Smooth muscle cell of the brain vasculature (primary cell): ENCODE measurements around the gene POLR2E.

Experiments
- DNase-seq: peaks from one replicate; pipeline ENCODE4 v3.0.0-alpha.2; 2012; ENCODE audit warnings: low read depth, low spot score

The POLR2E gene

DNA sequence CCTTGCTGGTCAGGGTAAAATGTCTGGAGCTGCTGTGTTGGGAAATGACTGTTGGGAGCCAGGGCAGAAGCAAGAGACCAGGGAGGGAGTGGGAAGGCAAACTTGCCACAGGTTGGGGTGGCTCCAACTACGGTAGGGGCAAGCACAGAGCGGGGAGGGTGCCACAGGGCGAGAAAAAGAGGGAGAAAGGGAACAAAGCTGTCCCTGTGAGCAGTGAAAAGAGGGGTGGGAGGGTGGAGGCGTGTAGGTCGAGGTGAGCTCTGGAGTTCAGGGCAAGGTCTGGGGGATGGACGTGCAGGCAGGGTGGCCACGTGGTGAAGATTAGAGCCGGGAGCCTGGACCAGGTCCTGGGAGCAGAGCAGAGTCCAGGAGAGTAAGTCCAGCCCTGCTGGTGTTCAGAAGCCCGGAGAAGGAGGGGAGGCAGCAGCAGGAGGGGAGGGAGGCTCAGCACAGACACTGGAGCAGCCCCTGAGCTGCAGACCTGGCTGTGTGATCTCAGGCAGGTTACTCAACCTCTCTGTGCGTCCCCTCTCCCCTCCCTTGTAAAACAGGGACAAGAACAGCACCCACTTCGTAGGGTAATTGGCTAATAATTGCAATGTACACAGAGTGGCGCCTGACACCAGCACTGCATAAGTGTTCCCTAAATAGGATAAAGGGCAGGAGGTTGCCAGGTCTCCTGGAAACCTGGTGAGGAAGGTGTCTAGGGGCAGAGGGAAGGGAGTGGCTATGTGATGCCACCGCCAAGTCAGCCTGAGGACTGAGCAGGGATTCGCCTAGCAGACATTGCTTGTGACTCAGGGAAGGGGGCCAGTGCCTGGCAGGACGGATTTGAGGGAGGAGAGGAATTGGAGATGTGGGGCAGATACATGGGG, 3.2 kb upstream of the POLR2E start:
- DNase-seq = no peak

DNA sequence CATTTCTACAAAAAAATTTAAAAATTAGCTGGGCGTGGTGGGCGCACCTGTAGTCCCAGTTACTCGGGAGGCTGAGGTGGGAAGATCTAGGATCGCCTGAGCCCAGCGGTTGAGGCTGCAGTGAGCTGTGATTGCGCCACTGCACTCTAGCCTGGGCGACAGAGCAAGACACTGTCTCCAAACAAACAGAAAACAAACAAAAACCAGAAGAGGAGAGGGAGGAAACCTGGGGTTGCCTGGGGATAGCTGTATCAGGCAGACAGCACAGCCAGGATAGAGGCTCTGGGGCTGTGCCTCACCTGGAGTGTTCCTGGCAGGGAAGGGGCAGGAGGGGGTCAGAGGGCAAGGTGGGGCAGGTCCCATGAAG, 2.6 kb upstream of the POLR2E start:
- DNase-seq = no peak

DNA sequence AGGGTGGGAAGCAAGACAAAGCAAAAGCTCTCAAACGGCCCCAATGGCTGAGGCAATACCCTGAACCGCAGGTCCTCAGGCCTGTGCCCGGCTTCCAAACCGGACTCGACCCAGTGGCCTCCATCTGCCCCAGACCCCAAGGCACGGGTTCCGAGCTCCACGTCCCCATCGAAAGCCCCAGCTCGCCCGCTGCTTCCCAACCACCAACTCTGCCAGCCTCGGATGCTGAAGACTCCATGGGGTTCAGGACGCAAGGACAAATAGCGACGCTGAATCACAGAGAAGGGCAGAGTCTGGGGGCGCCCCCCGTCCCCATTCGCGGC, 559 bp downstream of the POLR2E start:
- DNase-seq = no peak

DNA sequence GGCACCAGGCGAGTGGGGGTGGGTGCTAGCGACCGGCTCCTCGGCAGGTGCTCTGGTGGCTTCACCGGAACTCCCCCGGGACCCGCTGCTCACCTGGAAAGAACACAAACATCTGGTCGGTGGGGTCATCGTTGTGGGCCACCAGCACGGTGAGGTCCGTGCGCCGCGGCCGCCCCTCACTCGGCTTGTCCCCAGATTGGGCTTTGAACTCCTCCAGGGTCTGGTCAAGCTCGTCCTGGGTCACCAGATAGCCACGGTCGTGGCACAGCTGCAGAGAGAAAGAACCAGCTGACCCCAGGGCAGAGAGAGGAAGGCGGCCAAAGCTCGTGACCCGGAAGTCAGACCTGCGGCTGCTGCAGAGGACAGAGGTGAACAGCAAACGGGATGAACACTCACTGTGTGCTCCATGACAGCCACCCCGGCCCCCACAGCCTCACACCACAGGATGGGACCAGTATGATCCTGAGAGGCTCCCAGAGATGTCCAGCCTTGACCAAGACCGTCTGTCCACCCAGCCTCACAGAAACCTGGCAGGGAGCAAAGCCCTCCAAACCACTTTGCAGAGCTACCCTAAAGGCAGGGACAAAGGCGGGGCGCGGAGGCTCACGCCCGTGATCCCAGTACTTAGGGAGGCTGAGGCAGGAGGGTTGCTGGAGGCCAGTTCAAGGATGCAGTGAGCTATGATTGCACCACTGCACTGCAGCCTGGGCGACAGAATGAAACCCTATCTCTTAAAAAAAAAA, 1.2 kb downstream of the POLR2E start:
- DNase-seq = no peak

DNA sequence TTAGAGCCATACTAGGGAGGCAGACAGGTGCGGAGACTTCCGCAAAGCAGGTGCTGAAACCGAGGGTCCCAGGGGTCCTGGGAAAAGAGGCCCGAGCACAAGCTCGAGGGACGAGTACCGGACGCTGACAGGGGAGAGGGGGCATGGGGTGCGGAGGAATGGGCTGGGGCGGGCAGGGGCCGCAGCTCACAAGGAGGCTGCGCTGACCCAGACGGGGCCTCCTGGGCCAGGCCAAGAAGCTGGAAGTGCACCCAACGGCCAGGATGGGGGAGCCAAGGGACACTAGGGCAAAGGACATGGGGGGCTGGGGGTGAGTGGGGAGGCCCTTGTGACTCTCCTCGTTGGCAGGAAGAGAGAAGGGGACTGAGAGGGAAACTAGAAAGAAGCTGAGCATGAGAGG, 1.8 kb downstream of the POLR2E start:
- DNase-seq = no peak

DNA sequence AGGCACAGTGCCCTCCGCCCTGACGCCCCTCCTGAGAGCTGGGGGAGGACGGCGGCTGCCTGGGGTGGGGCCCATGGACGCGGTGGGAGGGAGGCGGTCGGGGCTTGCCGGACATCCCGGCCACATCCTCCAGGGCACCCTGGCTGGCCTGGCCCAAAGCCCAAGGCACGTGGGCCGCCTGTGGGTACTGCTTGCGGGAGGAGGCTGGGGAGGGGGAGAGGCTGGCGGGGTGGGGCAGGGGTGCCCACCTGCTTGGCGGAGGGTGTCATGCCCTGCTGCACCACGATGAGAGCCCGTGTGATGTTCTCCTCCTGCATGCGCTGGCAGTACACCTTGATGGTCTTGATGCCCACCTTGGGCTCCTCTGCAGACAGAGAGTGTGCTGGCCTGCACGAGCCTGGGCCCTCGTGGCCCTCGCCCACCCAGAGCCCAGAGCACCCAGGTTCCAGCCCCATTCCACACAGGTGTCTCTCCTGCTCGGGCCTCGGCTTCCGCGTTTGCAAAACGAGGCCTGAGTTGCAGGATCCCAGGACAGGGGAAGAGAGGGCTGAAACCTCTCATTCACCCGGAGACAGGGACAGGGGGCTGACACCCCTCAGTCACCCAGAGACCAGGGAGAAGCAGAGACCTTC, 3.5 kb downstream of the POLR2E start:
- DNase-seq = no peak

DNA sequence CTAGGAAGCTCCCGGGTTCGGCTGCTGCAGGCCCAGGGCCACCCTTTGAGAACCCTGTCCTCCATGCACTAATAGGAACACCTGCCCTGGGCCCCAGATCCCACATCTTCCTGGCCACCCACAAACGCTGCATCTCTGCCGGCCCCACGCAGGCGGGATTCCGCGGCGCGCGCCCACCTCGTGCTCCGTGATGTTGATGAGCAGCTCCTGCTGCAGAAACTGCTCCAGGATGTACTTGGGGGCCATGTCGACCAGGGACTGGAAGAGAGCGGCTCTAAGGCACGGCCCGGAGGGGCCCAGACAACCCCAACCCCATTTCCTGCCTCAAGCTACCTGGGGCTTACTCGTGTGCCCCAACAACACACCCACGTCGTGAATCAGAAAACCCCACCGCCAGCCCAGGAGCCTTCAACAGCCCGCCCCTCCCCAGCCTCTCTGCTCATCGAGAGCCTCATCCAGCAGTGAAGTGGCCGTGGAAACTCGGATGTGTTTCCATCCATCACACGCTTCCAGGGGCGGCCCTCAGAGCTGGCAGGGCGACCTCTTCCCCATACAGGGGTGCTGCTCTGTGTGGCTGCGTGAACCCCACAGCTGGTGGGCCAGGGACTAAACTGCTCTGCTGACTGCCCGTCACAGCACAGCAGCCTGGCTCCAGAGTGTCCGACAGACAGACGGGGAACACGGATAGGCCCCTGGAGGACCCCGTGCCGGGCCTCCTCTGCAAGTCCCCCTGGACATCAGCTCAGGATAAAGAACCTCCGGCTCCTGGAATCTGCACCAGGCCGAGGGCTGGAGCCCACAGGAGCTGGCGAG, 4.2 kb downstream of the POLR2E start:
- no peak for DNase-seq

DNA sequence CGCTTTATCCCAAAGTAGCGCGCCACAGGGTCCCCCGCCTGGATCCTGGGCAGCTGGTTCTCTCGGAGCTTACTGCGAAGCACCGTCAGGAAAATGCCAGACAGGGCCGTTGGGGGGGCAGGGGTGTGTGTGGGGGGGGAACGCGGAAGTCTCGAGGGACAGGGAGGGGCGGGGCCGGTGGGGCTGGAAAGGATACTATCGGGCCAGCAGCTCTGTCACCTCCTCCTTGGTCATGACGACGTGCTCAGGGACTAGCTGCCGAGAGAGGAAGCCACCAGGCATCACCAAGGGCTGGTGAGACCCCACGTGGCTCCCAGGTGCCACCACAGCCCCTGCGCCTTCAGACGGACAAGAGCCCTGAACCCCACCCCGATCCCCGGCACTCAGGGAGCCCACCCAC, 5.3 kb downstream of the POLR2E start:
- DNase-seq = no peak

DNA sequence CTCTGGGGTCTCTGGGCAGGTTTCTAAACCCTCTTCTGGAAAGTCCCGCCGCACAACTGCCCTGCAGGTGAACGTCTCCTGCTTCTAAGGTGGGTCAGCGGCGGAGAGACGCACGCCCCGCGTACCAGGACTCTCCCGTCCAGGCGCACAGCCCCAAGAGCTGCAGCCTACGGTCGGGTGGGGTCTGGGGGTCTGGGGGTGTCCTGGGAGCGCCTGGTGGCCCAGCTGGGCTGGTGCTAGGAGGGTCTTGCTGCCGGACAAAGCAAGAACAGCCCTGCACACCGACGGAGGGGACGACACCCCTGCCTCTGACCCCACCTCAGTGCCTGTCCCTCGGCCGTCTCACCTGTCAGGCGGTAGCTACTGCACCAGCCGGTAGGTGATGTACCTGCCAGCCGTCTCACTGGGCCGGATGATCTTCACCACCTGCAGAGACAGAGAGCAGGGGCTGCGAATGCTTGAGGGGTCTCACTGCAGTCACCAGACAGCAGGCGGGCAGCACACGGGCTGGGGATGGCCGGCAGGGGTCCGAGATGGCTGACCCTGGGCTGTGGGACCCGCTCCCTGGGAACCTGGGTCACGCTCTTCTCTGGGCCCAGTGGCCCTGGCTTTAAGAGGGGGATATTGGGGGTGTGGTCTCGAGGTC, 5.9 kb downstream of the POLR2E start:
- no peak for DNase-seq

DNA sequence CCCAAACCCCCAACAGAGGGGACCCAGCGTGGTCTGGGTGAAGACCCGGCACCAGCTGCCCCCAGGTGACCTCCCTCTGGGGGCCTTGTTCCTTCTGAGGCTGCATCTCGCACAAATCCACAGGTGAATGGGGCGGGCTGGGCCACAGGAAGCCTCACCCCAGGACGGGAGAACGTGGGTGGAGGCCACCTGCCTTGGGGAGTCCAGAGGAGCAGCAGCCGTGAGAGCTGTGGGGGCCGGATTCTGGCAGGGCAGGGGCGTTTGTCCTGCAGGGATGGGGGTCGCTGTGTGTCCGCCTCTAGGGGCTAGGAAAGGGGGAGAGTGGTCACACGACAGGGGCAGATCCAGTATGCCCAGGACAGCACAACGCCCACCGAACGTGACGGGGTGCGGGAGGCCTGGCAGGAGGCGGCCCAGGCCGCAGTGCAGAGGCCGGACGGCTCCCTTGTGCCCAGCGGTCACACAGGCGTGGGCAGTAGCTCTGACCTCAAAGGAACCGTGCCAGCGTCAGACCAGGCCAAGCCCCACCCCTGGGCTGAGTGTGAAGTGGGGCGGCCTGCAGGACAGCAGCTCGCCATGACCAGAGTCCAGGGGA, 6.7 kb downstream of the POLR2E start:
- DNase-seq = no peak

DNA sequence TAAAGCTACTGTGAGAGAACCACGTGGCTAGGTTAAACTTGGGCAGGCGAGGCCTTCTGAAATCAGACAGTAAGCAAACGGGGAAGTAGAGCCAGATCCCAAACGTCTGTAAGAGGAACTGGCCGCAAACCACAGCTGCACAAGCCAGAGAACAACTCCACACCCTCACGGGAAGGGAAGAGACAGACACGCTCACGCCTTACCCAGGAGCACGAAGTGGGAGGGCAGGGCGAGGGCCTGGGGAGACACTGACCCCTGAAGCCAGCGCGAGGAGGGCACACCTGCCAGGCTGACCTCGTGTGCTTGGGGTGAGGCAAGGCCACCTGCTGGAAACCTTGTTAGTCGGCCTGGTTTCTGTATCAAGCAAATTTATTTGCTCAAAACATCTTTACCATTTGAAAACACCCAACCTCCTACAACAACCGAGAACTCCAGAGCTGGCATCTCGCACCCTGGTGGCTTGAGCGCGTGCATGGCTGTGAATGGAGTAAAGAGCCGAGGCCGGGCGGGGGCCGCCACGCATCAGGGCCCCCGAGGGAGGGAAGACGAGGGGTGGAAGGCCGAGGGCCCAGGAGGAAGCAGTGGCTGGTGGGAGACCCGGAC, 7.3 kb downstream of the POLR2E start:
- DNase-seq = no peak

DNA sequence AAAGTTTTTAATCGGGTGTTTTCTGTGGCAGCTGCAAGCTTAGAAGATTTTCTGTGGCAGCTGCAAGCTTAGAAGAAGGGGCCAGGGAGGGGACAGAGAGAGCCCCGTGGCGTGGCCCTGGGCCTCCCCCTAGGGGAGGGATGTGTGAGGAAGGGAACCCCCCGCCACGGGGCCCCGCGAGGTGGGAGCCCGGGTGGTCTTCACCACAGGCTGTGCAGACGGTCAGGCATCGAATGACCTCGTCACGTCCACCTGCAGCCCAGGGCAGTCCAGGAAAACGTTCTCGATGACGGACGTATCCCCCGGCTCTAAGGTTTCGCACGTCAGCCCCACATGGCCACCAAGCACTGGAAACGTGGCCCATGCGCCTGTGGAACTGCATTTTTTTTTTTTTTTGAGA, 8.6 kb downstream of the POLR2E start:
- no peak for DNase-seq

DNA sequence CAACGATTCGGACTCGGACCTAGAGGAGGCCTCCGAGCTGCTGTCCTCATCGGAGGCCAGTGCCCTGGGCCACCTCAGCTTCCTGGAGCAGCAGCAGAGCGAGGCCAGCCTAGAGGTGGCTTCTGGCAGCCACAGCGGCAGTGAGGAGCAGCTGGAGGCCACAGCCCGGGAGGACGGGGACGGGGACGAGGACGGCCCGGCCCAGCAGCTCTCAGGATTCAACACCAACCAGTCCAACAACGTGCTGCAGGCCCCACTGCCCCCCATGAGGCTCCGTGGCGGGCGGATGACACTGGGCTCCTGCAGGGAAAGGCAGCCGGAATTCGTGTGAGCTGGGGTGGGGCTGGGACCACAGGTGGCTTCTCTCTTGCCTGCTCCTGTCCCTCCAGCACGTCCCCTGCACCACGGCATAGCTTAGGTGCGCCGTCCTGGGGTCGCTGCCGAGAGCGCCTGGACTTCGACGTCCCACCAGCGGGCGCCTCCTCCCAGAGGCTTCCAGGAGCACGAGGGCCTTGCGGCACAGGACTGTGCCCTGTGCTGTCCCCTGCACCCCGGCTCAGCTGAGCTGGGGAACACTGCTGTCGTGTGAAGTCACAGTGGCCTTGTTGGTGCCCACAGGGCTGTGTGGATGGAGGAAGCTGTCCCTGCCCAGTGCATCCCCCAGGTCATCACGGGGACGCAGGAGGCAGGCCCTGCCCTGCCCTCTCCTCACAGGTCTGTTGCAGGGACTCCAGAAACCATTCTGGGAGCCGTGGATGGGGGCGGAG, 9.3 kb downstream of the POLR2E start:
- DNase-seq = no peak

DNA sequence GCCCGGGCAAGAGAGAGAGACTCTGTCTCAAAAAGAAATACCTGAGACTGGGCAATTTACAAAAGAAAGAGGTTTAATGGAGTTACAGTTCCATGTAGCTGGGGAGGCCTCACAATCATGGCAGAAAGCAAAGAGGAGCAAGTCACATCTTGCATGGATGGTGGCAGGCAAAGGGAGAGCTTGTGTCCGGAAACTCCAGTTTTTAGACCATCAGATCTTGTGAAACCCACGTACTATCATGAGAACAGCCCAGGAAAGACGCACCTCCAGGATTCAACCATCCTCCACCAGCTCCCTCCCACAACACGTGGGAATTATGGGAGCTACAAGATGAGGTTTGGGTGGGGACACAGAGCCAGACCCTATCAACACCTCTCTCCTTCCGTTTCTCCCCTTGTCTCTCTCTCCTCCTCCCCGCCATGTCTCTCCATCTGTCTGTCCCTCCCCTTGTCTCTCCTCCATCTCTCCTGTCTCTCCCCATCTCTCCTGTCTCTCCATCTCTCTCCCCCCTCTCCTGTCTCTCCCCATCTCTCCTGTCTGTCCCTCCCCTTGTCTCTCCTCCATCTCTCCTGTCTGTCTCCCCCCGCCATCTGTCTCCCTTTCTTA, 10.0 kb downstream of the POLR2E start:
- no peak for DNase-seq

DNA sequence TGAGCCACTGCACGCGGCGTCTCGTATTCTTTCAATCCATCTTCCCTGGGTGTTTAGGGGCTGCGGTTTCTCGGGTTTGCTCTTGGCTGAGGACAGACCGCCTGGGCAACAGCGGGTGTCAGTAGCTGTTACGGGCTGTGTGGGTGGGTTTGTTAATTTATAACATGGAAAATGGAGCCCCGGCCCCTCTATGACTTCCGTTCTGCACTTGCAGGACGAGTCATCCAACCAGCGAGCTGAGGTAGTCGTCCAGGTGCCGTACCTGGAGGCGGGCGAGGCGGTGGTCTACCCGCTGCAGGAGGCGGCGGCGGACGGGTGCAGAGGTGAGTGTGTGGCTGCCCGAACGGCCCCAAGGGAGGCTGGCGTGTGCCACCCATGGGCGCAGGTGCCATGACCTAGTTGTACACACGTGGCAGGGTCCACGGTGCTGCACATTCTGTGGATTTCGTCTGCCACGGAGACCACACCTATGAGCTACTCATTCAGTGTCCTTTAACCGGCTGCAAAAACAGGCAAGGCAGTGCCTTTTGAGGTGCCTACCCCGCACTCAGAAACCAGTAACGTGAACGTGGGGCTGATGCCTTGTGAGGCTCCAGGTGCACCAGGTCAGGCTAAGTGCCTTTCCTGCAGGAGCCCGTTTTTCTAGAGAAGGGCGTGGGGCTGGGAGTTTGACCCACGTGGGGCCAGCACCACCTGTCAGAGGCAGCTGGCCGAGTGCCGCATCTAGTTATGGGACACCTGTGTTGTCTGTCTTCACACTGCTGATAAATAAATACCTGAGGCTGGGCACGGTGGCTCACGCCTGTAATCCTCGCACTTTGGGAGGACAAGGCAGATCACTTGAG, 10.9 kb downstream of the POLR2E start:
- no peak for DNase-seq

DNA sequence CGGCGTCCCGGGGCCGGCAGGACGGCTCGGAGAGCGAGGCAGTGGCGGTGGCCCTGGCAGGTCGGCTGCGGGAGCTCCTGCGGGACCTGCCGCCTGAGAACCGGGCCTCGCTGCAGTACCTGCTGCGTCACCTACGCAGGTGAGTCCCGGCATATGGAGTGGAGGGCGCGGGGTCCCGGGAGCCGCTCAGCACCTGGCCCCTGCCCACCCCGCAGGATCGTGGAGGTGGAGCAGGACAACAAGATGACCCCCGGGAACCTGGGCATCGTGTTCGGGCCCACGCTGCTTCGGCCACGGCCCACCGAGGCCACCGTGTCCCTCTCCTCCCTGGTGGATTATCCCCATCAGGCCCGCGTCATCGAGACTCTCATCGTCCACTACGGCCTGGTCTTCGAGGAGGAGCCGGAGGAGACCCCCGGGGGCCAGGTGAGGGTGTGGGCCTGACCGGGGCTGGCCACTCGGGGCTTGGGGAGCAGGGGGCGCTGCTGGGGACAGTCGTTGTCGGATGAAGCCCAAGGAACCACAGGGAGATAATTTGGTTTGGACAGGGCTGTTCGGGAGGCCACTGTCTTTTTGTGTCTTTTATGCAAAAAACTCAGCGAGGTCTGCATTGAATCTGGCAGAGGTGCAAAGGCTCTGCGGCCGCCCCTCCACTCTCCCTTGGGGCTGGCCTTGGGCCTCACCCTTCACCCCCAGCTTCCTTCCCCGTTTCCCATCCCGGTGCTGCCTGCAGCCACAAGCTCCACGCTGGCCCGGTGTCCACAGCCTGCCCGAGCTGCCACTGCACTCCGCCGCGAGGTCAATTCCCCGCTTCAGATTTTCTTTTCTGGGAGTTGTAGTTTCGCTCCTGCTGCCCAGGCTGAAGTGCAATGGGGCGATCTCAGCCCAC, 12.0 kb downstream of the POLR2E start:
- DNase-seq = no peak

DNA sequence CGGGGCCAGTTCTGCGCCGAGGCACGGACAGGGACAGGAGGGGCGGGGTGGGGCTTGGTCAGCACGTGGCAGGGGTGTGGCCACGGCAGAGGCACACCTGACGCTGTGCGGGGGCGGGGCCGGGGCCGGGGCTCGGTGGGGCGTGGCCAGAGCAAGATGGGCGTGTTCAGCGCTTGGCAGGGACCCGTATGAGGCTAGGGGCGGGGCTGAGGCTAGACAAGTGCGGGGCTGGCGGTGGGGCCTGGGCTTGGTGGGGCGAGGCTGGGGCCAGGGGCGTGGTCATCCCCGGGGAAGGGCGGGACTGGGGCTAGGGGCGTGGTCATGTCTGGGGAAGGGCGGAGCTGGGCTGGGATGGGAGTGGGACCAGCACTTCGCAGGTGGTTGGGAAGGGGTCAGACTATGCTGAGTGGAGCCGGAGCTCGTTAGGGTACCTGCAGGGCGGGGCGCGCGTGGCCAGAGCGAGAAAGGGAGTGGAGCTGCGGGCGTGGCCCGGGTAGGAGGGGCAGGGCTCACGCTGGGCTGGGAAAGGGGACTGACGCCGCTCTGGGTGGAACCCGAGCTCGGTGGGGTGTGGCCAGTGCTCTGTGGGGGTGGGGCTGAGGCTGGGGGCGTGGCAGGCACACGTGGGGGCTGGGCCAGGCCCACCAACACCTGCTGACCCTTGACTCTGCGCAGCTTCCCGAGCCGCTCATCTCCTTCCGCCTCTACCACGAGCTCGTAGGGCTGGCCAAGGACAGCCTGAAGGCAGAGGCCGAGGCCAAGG, 12.8 kb downstream of the POLR2E start:
- DNase-seq = no peak
